HG03354 (cell line): Measurements from ENCODE around the gene TRMT2A.

ENCODE experiments used
- ATAC-seq: cut with Tn5 transposase; IDR thresholded peaks from one replicate; pipeline ENCODE4 v1.9.1; 2021; ENCODE audit warnings: mild to moderate bottlenecking; ENCODE audit not compliant: unreplicated experiment, poor library complexity, severe bottlenecking

TRMT2A gene

DNA sequence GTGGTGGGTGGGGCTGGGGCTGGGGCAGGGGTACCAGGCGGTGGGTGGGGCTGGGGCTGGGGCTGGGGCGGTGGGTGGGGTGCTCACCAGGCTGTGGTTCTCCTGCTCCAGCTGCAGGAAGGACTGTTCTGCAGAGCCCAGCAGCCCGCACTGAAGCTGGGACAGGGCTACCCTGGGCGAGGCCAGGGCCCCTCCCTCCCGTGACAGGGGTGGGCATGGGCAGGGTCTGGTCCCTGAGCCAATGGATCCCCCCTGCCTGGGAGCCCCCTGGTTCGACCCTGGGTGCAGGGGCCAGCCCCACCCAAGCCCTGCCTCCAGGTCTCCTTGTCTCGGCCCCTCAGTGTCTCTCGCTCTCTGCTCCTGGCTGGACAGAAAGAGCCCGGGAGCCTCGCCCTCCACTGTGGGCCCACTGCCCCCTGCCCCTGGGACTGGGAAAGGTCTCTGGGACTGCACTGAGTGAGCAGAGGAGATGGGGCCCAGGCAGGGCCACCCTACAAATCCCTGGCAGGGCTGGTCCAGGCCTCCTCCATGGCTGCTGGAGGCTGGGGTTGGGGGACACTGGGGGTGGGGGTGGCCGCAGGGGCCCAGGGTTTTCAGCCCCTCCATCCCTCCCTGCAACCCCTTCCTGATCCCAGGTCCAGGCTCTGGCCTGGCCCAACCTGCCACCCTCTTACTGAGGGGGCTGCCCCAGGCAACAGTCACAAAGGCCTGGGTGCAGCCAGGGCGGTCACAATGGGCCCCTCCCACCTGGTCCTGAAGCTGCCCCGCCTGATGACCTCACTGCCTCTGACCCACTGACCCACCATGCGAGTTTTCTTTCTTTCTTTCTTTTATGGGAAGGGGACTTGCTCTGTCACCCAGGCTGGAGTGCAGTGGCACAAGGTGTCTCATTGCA, 33.6 kb upstream of the TRMT2A start, which contains the start of gene CCDC188:
CCDC188 (minus strand) TSS at position 675 of the 895 bp plus-strand sequence; CDS start at position 606, 69 bp downstream.
- no peak for ATAC-seq

DNA sequence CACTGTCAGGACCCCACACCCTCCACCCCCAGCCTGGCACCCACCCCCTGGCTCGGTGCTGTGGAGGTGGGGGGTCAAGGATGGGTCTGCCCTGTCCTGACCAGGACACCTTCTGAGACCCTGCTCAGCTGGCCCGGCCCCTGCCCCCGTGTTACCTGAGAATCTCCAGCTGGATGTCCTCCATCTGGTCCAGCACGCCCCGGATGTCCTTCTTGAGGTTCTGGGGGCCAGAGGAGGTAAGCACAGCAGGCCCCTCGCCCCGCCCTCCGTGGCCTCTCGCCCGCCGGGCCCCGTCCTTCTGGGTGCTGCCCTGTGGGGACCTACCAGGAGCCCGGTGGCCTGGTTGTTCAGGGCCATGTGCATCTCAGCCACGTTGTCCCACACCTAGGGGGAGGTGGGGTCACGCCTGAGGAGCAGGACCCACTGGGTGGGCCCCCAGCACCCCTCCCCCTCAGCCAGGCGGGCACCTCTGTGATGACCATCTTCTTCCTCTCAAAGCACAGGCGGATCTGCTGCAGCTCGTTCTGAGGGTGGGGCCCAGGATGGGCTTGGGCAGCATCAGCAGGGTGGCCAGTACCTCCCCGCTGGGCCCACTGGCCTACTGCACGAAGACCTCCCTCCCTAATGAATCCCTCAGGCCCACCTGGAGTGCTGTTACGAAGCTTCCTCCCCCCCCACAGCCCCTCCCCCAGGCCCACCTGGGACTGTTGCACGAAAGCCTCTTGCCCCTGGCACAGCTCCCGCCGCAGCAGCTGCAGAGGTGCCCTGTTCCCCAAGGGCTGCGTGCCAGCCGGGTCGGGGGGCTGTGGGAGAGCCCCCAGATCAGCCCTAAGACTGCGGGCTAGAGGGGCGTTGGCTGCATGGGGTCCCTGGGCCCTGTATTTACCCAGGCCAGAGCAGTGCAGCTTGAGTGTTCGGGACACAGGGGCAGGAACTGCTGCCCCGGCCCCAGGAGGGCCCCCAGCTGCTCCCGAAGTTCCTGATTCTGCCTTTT, 32.5 kb upstream of the TRMT2A start:
- ATAC-seq, result no peak

DNA sequence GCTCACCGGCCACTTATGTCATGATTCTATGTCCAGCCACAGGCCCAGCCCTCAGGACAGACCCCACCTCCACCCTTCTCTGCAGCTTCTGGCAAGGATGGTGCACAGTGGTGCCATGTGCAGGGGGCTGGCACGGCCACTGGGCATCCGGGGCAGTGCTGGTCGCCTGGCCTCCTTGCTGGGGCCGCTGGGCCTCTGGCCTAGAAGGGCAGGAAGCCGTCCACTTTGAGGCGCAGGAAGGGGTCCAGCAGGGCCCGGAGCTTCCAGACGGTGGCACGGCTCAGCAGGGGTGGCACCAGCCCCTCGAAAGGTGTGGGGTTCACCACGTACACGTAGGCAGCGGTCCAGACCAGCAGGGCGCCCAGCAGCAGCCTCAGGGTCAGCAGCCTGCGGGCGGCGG, 31.4 kb upstream of the TRMT2A start:
- ATAC-seq, result no peak

DNA sequence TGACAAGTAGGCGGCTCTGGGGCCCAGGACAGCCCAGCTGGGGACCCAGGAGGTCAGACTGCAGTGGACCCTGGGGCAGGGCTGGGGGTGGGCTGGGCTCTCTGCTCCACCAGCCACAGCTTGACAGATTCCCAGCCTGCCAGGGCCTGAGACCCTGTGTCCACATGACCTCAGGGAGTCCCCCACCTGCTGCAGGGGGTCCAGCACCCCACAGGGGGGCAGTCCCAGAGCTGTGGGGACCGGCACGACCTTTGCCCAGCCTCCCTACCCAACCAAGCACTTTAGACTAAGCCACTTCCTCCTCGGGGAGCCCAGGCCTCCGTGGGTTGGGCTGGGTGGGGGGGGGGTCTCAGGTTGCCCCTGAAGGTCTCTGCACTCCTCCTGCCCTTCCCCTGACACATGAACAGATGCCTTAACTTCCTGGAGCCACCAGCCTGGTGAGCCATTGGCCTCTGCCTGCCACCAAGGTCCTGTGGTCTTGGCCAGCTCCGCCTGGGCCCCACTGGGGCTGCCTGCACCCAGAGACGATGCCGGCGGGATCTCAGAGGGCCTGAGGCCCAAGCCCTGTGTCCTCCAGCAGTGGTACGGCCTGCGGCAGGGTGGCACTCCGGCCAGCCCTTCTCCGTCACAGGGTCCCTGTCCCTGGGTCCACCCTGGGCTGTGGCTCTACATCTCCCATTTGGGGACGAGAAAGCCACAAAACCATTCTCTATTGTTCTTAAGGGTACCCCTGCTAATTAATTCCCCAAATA, 30.4 kb upstream of the TRMT2A start:
- ATAC-seq, result no peak

DNA sequence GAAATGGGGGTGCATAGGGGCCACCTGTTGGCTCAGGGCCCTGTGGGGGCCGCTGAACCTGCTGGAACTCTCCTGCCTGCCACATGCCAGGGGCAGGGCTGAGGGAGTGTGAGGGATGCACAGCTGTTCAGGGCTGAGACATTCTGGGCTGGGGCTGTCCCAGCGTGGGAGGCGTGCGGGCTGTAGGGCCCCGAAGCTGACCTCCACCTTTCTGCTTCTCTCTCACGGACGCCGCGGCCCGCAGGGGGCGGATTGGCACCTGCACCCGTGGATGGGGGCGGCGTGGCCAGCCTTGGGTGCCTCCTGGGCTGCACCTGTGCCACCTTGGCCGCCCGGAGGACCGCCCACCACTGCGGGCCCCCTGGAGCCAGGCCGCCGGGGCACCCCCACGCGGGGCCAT, 29.8 kb upstream of the TRMT2A start:
- no peak for ATAC-seq

DNA sequence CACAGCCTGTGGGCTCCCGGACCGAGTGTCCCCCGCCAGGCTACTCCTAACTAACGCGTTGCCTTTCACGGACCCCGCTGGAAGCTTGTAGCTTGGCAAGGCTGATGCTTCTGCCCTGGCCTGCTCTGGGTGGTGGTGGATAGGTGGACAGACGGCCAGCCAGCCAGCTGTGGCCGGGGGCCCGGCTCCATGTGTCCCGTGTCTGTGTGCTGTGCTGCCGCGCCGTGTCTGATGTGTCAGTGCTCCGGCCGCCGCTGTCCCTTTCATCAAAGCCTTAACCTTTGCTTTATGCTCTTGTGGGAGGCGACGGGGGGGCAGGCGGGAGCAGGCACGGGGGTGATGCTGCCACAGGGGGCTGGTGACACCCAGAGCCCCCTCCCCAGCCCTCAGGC, 28.8 kb upstream of the TRMT2A start:
- ATAC-seq, result no peak

DNA sequence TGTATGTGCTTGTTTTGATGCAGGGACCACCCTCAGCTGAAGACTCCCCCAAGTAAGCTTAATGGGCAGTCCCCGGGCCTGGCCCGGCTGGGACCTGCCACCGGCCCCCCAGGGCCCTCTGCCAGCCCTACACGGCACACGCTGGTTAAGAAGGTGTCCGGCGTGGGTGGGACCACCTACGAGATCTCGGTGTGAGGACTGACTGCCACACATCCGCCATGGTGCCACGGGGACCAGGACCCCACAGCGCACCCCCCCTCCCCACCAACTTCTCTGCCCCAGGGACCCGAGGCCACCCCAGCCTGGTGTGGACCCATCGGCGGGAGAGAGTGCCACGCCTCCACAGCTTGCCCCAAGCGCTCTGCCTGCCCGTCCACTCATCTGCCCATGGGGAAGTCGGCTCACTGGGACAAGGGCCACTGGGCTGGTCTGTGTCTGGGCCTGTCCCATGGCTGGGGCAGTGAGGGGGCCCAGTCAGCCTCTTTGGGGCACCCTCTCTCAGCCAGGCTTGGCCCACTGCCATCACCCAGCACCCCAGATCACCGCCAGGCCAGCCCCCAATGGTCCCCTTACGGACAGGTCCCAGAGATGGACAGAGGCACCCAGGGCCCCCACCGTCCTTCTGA, 28.3 kb upstream of the TRMT2A start:
- ATAC-seq, result no peak

DNA sequence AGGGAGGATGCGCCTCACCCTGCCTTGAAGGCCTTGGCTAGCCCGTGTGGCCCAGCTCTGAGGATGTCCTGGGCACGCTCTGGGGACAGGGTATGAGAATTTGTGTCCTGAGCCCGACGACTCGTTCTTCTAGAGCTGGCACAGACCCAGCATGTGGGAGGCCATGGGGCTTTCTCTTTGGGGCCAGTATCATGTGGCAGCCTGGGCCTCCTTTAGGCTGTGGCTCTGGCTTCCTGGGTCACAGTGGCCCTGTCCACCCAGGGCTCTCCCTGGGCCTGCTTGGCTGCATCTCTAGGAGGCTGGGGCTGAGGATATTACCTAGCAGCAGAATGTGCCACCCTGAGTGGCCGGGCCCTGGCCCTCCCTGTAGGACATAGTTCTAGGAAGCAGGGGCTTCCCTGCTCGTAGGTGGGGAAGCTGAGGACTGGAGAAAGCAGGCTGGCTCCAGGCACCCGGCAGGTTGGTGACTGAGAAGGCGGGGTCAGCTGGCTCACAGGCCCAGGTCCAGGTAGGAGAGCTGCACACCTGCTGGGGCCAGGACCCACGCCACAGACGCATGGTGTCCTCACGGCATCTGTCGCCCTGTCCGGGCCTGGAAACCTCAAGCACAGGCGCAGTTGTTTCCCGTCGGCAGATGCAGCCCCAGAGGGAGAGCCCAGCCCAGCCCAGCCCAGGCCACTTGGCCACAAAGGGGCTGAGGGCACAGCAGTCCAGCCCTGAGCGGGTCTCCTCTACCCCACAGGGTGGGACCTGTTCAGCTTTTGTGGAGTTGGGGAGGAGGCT, 27.0 kb upstream of the TRMT2A start:
- ATAC-seq, result no peak

DNA sequence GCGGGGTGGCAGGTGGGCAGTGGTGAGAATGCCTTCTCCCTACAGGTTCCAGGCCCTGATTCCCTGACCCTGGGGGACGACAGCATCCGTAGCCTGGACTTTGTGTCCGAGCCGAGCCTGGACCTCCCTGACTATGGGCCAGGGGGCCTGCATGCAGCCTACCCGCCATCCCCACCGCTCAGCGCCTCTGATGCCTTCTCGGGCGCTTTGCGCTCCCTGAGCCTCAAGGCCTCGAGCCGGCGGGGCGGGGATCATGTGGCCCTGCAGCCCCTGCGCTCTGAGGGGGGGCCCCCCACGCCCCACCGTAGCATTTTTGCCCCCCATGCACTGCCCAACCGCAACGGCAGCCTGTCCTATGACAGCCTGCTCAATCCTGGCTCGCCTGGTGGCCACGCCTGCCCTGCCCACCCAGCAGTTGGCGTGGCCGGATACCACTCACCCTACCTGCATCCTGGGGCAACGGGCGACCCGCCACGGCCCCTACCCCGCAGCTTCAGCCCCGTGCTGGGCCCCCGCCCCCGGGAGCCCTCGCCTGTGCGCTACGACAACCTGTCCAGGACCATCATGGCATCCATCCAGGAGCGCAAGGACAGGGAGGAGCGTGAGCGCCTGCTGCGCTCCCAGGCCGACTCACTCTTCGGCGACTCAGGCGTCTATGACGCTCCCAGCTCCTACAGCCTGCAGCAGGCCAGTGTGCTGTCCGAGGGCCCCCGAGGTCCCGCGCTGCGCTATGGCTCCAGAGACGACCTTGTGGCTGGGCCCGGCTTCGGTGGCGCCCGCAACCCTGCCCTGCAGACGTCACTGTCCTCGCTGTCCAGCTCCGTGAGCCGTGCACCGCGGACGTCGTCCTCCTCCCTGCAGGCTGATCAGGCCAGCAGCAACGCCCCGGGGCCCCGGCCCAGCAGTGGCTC, 25.9 kb upstream of the TRMT2A start:
- no peak for ATAC-seq

DNA sequence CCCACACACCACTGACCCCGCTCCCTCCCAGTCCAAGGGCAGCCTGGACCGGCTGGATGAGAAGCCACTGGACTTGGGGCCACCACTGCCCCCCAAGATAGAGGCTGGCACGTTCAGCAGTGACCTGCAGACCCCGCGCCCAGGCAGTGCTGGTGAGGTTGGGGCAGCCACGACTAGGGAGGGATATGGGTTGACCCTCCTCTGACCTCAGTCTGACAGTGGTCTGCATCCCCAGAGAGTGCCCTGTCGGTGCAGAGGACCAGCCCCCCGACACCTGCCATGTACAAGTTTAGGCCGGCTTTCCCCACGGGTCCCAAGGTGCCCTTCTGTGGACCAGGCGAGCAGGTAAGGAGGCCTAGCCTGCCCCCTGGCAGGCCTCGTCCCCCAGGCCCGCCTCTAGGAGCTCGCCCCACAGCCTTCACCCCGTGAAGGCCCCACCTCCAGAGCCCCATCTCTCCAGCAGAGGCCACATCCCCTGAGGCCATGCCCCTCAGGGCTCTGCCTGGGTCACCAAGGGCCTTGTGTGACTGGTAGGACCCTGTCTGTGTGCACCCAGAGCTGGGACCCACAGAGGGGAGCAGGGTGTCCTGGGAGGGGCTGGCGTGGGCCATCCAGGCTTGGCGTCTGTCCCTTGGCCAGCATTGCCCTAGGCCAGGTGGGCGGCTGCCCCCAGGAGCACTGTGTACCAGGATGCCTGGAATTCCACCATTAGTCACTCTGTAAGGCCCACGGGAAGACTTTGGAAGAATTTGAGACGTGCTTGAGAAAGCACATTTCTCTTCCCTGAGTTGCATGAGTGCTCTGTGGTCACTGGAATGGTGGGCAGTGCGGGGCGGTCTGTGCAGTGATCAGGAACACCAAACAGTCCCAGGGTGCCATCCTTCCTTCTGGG, 24.4 kb upstream of the TRMT2A start:
- ATAC-seq, result no peak

DNA sequence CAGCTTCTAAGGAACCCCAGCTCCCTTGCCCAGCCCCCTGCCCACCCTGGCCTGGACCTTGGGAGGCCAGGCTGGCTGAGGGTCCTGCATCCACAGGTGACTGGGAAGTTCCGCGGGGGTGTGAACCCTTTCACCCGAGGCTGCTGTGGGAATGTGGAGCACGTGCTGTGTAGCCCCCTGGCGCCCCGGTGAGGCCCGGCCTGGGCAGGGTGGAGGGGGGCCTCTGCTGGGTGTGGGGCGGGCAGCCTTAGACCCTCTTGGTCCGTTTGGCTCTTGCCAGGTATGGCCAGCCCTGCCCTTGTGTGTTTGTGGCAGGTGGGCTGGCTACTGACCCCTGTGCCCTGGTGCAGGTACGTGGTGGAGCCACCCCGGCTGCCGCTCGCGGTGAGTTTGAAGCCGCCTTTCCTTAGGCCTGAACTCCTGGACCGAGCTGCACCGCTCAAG, 23.5 kb upstream of the TRMT2A start:
- ATAC-seq, result no peak

DNA sequence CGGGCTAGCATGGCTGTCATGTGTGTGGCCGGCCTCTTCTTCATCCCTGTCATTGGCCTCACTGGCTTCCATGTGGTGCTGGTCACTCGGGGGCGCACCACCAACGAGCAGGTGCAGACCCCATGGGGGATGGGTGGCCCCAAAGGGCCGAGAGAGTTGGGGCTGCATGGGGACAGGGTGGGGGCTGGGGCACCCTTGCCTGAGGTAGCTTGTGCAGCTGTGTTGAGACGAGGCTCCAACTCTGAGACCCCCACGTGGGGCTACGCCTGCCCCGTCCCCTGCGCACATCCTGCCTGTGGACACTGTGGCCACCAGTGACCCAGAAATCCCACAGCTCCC, 23.1 kb upstream of the TRMT2A start:
- ATAC-seq, result no peak

DNA sequence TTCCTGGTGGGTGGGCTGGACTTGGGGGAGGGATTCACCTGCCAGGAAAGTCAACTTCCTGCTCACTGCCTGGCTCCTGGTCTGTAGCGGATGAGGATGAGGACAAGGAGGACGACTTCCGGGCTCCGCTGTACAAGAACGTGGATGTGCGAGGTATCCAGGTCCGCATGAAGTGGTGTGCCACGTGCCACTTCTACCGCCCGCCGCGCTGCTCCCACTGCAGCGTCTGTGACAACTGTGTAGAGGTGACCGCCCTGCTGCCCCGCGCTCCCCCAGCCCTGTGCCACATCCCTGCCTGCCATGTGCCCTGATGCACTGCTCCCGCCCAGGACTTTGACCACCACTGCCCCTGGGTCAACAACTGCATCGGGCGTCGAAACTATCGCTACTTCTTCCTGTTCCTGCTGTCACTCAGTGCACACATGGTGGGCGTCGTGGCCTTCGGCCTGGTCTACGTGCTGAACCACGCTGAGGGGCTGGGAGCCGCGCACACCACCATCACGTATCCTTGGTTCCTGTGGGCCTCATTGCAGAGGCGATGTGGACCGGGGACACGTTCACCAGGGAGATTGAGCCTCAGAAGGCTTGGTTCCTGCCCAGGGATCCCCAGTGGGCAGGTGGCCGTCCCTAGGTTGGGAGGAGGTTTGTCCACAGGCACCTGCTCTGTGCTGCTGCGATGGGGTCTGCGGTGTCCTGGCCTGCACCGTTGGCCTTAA, 22.5 kb upstream of the TRMT2A start:
- ATAC-seq, result no peak

DNA sequence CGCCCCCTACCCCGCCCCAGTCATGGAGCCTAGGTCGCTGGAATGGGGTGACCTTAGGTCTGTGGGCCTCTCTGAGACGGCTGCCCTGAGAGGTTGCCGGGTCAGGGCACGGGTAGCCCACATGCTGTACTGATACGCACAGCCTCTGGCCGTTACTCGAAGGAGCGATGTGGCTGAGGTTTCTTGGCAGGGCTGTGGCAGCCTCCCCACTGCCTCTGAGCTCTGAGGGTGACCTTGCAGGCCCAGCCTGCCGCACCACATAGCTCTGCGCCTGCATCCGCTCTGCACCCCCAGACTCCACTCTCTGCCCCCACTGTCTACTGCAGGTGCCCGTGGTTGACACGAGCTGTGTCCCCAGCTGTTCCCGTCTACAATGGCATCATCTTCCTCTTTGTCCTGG, 21.8 kb upstream of the TRMT2A start:
- no peak for ATAC-seq

DNA sequence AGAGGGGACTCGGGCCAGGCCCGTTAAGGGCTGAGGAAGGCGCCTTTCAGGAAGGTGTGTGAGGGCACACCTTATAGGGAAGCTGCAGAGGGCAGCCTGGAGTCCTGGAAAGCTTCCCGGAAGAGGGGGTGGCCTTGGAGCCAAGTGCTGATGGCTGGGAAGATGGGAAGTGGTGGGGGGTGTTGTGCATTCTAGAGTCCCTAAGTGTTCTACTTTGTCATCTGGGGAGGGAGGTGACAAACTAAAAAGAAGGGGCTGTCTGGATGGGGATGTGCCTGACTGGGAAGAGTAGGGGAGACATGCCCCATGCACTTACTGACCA, 21.4 kb upstream of the TRMT2A start:
- ATAC-seq, result no peak

DNA sequence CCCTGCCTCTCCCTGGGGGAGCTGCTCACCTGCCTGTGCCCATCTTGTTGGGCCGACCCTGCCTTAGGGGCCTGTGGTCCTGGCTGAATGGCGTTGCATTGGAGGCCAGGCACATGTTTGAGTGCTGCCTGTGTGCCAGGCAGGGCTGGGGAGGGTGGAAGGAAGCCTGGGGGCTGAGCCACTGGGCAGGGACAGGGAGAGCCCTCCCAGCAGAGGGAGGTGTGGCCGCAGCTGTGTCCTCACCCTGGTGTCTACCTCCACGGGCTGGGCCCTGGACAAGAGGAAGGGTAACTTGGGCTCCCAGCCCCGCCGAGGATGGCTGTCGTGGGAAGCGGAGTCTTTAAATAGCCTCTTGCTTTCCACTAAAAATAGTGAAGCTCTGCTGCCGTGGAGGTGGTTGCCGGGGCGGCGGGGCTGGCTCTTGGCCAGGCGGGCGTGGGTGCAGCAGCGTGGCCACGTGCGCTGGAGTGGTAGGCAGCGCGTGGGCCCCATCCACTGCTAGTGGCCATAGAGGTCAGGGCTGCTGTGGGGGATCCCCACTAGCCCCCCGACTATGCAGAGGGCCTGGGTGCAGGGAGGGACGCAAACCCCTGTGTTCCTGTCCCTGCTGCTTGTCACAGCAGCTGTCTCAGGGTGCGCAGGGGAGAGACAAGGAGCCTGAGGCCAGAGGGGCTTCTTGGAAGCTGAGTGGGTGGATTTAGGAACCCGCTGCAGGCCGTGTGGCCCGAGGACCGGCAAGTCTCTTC, 20.8 kb upstream of the TRMT2A start:
- ATAC-seq, result no peak
